ENCODE measurements around the gene AP1S1. TPM values are rescaled to one million over a fixed set of nuclear protein-coding genes. Genes with fewer than 3 reads are reported as not detected.
"Not testable (repeated sequence)": the region's sequence is repeated elsewhere in the genome, so short reads cannot be mapped to it uniquely, and the experiment has no call there.

Gene AP1S1
- total RNA-seq, 2 experiments from 2014 or later = 3.0 to 3.9 TPM

DNA sequence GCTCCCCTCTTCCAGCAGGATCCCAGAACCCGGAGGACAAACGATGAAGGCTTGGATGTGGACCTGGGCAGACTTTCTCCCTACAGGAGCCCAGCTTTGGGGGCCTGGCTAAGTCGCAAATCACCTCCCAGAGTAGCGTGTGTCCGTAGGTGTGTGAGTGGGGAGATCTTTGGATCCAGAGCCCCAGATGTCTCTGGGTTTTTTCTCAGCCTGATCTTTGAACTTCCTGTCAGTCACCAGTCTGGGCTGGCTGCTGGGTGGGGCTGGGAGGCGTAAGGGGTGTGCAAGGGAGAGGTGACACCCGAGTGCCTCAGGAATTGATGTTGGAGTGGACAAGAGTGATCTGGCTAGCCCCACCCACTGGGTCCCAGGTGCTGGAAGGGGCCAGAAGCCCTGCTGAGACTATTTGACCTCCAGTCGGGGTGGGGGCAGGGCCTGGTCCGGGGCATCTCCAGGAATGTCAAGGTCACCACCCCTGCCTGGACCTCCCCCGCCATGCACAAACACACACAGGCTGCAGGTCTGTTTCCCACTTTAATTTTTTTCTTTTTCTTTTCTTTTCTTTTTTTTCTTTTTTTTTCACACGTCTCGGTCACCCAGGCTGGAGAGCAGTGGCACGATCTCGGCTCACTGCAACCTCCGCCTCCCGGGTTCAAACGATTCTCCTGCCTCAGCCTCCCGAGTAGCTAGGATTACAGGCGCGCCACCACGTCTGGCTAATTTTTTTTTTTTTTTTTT lies 46.8 kb downstream of the AP1S1 start, which contains the start of gene MOGAT3:
Gene MOGAT3, minus strand, starts transcription at position 175 of the 738 bp plus-strand sequence. CDS start 182 bp downstream, outside the sequence.
- H3K27ac Mint-ChIP-seq = no peak within 1 kb of the TSS
- DNase-seq = no peak
- H3K36me3 ChIP-seq (ENCODE audit: insufficient read depth, low read length) = no peaks in the 10 kb centered on the region
- peaks cover 40% of the 10 kb centered on the region for H3K27me3 Mint-ChIP-seq
- no peaks in the 10 kb centered on the region for H3K9me3 Mint-ChIP-seq
- TF ChIP-seq, protein P1, sequence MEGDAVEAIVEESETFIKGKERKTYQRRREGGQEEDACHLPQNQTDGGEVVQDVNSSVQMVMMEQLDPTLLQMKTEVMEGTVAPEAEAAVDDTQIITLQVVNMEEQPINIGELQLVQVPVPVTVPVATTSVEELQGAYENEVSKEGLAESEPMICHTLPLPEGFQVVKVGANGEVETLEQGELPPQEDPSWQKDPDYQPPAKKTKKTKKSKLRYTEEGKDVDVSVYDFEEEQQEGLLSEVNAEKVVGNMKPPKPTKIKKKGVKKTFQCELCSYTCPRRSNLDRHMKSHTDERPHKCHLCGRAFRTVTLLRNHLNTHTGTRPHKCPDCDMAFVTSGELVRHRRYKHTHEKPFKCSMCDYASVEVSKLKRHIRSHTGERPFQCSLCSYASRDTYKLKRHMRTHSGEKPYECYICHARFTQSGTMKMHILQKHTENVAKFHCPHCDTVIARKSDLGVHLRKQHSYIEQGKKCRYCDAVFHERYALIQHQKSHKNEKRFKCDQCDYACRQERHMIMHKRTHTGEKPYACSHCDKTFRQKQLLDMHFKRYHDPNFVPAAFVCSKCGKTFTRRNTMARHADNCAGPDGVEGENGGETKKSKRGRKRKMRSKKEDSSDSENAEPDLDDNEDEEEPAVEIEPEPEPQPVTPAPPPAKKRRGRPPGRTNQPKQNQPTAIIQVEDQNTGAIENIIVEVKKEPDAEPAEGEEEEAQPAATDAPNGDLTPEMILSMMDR (IDR thresholded peaks at IDR 0.05) = no peak
- H3K4me3 ChIP-seq (ENCODE audit: low read length) = no peak within 1 kb of the TSS
- peaks cover 4% of the 10 kb centered on the region for H3K36me3 Mint-ChIP-seq (ENCODE audit: low read depth)
- ChIA-PET POLR2A (no interaction called here), CTCF (no interaction called here)
- H3K4me3 Mint-ChIP-seq = peak within 1 kb of the TSS; percentile 79
- peak; percentile 58 for ATAC-seq (ENCODE audit: poor library complexity)
- H3K27ac ChIP-seq (ENCODE audit: low read depth in 1 of 2, low read length in 2 of 2) = no peak within 1 kb of the TSS
- intact Hi-C loops (cut with DNase I, micrococcal nuclease) = no loop called here
- peaks cover 0 to 13% of the 10 kb centered on the region in 2 experiments for H3K9me3 ChIP-seq (ENCODE audit: control insufficient read depth in 1 of 2, insufficient read depth in 1 of 2, low read length in 2 of 2)
- H3K4me1 Mint-ChIP-seq (ENCODE audit: low read depth) = peaks cover 15% of the 10 kb centered on the region
- peaks cover 18 to 24% of the 10 kb centered on the region in 2 experiments for H3K27me3 ChIP-seq (ENCODE audit: control insufficient read depth in 1 of 2, insufficient read depth in 2 of 2, low read length in 2 of 2)
- H3K4me1 ChIP-seq (ENCODE audit: insufficient read depth, low read length) = peaks cover 37% of the 10 kb centered on the region

DNA sequence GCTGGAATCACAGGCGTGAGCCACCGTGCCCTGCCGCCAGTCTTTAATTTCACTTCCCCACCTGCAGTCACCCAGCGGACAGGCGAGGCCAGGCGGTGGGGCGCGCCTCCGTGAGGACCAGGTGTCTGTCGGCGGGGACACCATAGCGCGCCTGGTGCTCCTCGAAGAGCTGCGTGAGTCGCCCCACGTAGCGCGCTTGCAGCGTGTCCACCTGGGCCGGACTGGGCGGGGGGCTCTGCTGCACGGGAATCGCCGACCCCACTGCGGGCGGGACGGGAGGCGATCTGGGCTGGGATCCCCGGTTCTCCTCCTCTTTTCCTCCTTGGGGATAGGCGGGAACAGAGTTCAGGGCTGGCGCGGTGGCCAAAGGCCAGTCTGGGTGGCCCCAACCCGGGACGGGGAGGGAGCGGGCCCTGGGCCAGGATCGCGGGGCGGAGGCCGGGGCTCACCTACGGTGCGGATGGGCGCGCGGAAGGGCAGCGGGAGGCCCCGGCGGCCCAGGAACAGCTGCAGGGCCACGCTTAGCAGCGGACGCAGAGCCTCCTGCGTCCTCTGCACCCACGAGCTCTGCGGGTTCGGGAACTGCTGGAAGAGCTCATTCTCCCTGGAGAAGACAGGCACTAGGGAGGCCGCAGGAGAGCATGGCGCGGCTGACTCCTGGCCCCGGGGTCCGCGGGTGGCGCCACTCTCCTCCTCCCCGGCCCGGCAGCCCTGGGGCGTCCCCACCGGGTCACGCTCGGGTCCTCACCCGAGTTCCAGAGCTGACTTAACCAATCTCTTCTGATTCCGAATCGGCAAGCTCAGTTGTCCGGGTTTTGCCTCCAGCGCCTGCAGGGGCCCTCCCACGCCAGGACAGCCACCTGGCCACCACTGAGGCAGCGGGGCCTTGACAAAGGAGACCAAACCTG lies 47.7 kb downstream of the AP1S1 start:
- intact Hi-C loops (cut with DNase I, micrococcal nuclease) = no loop called here
- Mint-ChIP-seq H3K27me3 (peaks cover 40% of the 10 kb centered on the region), H3K27ac (no peak overlapping the region), H3K36me3 (ENCODE audit: low read depth) (peaks cover 4% of the 10 kb centered on the region), H3K4me3 (no peak overlapping the region), H3K9me3 (no peaks in the 10 kb centered on the region), H3K4me1 (ENCODE audit: low read depth) (peaks cover 15% of the 10 kb centered on the region)
- ChIA-PET CTCF (interaction anchor here (0.5 kb wide), 2 partner anchors 19 to 303 kb away, joined by 3 to 5 read pairs; no protein-coding TSS in a partner anchor), POLR2A (interaction anchor here (1.4 kb wide), 1 partner anchor 16 kb away, joined by 4 read pairs; the partner anchor contains the start of gene ZNHIT1)
- ATAC-seq (ENCODE audit: poor library complexity) = no peak
- H3K4me1 ChIP-seq (ENCODE audit: insufficient read depth, low read length) = peaks cover 37% of the 10 kb centered on the region
- no peak overlapping the region for H3K4me3 ChIP-seq (ENCODE audit: low read length)
- H3K27ac ChIP-seq (ENCODE audit: low read depth in 1 of 2, low read length in 2 of 2) = no peak overlapping the region
- peaks cover 0 to 13% of the 10 kb centered on the region in 2 experiments for H3K9me3 ChIP-seq (ENCODE audit: control insufficient read depth in 1 of 2, insufficient read depth in 1 of 2, low read length in 2 of 2)
- peak in 1 of 14 experiments; percentile 25 for DNase-seq
- TF ChIP-seq, protein P1 (IDR thresholded peaks at IDR 0.05) = no peak
- H3K27me3 ChIP-seq (ENCODE audit: control insufficient read depth in 1 of 2, insufficient read depth in 2 of 2, low read length in 2 of 2) = peaks cover 18 to 24% of the 10 kb centered on the region in 2 experiments
- no peaks in the 10 kb centered on the region for H3K36me3 ChIP-seq (ENCODE audit: insufficient read depth, low read length)

DNA sequence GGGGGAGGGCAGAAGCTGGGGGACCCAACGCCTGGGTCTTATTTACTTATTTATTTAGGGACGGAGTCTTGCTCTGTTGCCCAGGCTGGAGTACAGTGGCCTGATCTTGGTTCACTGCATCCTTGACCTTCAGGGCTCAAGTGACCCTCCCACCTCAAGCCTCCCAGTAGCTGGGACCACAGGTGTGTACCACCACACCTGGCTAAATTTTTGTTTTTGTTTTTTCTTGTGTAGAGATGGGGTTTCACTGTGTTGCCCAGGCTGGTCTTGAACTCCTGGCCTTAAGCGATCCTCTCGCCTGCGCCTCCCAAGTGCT lies 48.3 kb downstream of the AP1S1 start:
- ChIA-PET CTCF (interaction anchor here (0.5 to 2.6 kb wide), 2 partner anchors 10 to 304 kb away, joined by 3 to 7 read pairs; no protein-coding TSS in a partner anchor), POLR2A (interaction anchor here (1.4 kb wide), 1 partner anchor 15 kb away, joined by 4 read pairs; the partner anchor contains the start of gene ZNHIT1)
- TF ChIP-seq, protein P1 (IDR thresholded peaks at IDR 0.05) = no peak
- ATAC-seq (ENCODE audit: poor library complexity) = no peak
- H3K9me3 ChIP-seq (ENCODE audit: control insufficient read depth in 1 of 2, insufficient read depth in 1 of 2, low read length in 2 of 2) = peaks cover 0 to 13% of the 10 kb centered on the region in 2 experiments
- Mint-ChIP-seq H3K9me3 (no peaks in the 10 kb centered on the region), H3K36me3 (ENCODE audit: low read depth) (peaks cover 4% of the 10 kb centered on the region), H3K27ac (no peak overlapping the region), H3K27me3 (peaks cover 36% of the 10 kb centered on the region), H3K4me1 (ENCODE audit: low read depth) (peaks cover 15% of the 10 kb centered on the region), H3K4me3 (no peak overlapping the region)
- H3K4me1 ChIP-seq (ENCODE audit: insufficient read depth, low read length) = peaks cover 37% of the 10 kb centered on the region
- no peak overlapping the region for H3K4me3 ChIP-seq (ENCODE audit: low read length)
- H3K36me3 ChIP-seq (ENCODE audit: insufficient read depth, low read length) = no peaks in the 10 kb centered on the region
- intact Hi-C loops (cut with DNase I, micrococcal nuclease) = no loop called here
- H3K27me3 ChIP-seq (ENCODE audit: control insufficient read depth in 1 of 2, insufficient read depth in 2 of 2, low read length in 2 of 2) = peaks cover 18 to 24% of the 10 kb centered on the region in 2 experiments
- H3K27ac ChIP-seq (ENCODE audit: low read depth in 1 of 2, low read length in 2 of 2) = no peak overlapping the region
- no peak for DNase-seq

DNA sequence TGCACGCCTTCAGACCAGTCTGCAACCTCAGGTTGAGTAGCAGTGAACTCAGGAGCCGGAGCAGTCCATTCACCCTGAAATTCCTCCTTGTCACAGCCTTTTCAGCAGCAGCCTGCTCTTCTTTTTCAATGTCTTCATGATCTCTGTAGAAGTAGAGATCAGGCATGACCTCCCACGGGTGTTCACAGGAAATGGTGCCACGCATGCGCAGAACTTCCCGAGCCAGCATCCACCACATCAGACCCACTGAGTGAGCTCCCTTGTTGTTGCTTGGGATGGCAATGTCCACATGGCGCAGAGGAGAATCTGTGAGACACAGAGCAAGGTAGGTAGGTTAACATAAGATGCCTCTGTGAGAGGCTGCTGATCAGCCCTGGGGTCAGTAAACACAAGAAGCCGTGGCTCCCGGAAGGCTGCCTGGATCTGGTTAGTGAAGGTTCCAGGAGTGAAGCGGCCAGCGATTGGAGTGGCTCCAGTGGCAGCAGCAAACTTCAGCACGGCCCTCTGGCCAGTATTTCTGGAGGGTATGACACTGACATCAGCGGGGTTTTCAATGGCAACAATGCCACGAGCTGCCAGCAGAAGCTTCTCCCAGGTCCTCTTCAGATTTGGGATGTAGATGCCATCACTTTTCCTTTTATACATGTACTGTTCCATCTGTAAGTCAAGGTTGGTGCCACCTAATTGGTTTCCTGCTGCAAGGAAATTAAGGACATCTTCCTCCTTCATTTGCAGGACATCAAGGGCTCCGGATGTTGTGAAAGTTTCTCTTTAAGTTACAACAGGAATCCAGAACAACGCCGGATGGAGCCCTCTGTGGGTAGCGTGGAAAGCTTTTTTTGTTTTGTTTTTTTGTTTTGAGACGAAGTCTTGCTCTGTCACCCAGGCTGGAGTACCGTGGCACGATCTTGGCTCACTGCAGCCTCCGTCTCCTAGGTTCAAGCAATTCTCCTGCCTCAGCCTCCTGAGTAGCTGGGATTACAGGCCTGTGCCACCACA lies 49.8 kb downstream of the AP1S1 start:
- ATAC-seq (ENCODE audit: poor library complexity) (peak; percentile 37), DNase-seq (peak in 11 of 14 experiments; percentile 6 to 50 (median 32))
- CTCF ChIA-PET = interaction anchor here (1.2 to 2.6 kb wide), 3 partner anchors 11 to 79 kb away, joined by 3 to 7 read pairs (median 4); no protein-coding TSS in a partner anchor
- POLR2A ChIA-PET = interaction anchor here (0.9 to 1.9 kb wide), 3 partner anchors 12 to 117 kb away, joined by 3 to 11 read pairs (median 3); partner anchors contain the start of genes IFT22, PLOD3 and ZNHIT1
- H3K27me3 Mint-ChIP-seq = peaks cover 31% of the 10 kb centered on the region
- H3K36me3 ChIP-seq (ENCODE audit: insufficient read depth, low read length); H3K27ac ChIP-seq (ENCODE audit: low read depth in 1 of 2, low read length in 2 of 2); intact Hi-C loops (cut with DNase I, micrococcal nuclease); H3K9me3 Mint-ChIP-seq: not testable (repeated sequence)
- H3K4me1 Mint-ChIP-seq (ENCODE audit: low read depth) = peaks cover 15% of the 10 kb centered on the region
- peaks cover 18 to 24% of the 10 kb centered on the region in 2 experiments for H3K27me3 ChIP-seq (ENCODE audit: control insufficient read depth in 1 of 2, insufficient read depth in 2 of 2, low read length in 2 of 2)
- H3K9me3 ChIP-seq (ENCODE audit: control insufficient read depth in 1 of 2, insufficient read depth in 1 of 2, low read length in 2 of 2) = peaks cover 0 to 13% of the 10 kb centered on the region in 2 experiments
- peak overlapping the region; percentile 84 for H3K4me3 Mint-ChIP-seq
- peak overlapping the region; percentile 81 for H3K27ac Mint-ChIP-seq
- peaks cover 16% of the 10 kb centered on the region for H3K36me3 Mint-ChIP-seq (ENCODE audit: low read depth)
- H3K4me3 ChIP-seq (ENCODE audit: low read length) = peak overlapping the region; percentile 30
- peaks cover 37% of the 10 kb centered on the region for H3K4me1 ChIP-seq (ENCODE audit: insufficient read depth, low read length)

Measured in CD4-positive, alpha-beta T cell (primary cell).